Measurements from ENCODE around the gene BEGAIN.

BEGAIN gene, protein sequence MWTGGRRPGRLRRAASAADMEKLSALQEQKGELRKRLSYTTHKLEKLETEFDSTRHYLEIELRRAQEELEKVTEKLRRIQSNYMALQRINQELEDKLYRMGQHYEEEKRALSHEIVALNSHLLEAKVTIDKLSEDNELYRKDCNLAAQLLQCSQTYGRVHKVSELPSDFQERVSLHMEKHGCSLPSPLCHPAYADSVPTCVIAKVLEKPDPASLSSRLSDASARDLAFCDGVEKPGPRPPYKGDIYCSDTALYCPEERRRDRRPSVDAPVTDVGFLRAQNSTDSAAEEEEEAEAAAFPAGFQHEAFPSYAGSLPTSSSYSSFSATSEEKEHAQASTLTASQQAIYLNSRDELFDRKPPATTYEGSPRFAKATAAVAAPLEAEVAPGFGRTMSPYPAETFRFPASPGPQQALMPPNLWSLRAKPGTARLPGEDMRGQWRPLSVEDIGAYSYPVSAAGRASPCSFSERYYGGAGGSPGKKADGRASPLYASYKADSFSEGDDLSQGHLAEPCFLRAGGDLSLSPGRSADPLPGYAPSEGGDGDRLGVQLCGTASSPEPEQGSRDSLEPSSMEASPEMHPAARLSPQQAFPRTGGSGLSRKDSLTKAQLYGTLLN

GRCh38 chr14:100587086-100587762, at the start of gene BEGAIN:
Gene BEGAIN, minus strand, starts transcription at chr14:100587417. Its CDS starts 127 bp downstream, at chr14:100587290.
- DNase-seq (ENCODE audit: low read depth): no peak

GRCh38 chr14:100636559-100636958, 49.3 kb upstream of the BEGAIN start:
- no peak for DNase-seq (ENCODE audit: low read depth)

- no peak for DNase-seq (ENCODE audit: low read depth)
Observed at GRCh38 chr14:100634026-100634425, 46.8 kb upstream of the BEGAIN start.

- no peak for DNase-seq (ENCODE audit: low read depth)
Observed at GRCh38 chr14:100633406-100633805, 46.2 kb upstream of the BEGAIN start.

DNA sequence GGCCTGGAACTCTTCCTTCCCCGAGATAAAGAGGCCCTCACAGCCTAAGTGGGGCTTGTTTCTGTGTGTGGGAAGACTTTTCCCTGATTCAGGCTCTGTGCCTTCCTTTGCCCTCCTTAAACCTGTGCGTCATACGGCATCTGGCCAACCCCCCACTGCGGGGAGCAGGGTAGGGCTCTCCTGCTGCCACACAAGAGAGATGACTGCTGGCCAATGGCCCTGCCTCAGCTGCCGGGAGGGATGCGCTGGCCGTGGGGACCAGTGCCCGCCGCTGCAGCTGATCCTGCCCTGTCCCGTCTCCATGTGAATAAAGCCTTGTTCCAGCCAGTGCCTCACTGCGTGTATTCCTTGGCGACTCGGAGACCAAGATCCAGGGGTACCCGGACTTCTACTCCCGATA, 42.5 kb upstream of the BEGAIN start:
- DNase-seq (ENCODE audit: low read depth): no peak

DNA sequence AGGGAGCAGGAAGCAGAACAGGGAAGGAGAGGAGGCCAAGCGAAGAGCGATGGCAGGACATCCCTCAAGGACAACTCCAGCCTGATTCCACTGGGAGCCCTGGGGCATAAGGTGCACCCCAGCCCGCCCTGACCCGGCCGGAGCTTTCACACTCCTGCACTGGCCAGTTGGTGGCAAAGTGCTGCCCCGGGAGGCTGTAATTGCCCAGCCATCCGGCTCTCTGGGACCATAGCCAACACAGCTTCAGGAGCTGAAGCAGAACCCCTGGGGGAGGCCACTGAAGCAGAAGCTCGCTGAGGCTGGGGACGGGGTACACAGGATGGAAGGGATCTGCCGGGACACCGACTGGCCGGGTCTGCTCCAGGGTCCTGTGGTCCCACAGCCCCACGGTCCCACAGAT, 41.9 kb upstream of the BEGAIN start:
- DNase-seq (ENCODE audit: low read depth): no peak

- DNase-seq (ENCODE audit: low read depth): no peak
Observed at GRCh38 chr14:100628225-100628624, 41.0 kb upstream of the BEGAIN start.

- DNase-seq (ENCODE audit: low read depth): no peak
Observed at GRCh38 chr14:100626614-100627013, 39.4 kb upstream of the BEGAIN start.

DNA sequence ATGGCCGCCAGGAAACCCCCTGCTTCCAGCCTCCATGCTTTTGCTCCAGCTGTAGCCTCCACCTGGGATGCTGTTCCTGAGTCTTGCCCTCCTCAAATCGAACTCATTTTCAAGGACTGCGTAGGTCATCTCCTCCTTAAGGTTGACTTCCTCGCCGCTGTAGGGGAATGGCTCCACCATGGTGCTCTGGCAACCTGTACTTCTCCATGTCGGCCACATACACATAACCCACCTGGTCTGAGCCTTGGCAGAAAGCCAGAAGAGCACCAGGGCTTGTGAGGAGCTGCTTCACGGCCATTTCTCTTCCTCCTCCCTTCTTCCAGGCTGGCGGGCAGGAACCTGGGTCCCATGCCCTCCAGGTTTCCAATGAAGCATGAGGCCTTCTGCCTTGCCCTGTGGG, 36.7 kb upstream of the BEGAIN start:
- no peak for DNase-seq (ENCODE audit: low read depth)

DNA sequence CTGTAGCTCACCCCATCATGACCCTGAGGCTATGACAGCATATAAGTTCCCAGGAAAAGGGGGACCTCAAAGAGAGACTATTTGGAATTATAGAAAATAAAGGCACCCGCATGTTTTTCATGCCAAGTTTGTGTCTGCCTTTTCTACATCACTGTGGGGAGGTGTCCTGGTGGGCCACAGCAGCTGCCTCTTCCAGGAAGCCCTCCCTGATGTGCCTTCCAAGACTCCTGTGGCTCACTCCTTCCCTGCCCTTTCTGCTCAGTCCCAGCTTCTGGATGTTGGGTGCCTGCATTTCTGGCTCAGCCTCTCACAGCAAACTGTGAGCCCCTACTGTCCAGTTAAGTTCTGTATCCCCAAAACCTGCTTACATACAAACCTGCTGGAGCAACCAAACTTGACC, 36.3 kb upstream of the BEGAIN start:
- no peak for DNase-seq (ENCODE audit: low read depth)

GRCh38 chr14:100622708-100623485, 35.7 kb upstream of the BEGAIN start:
- DNase-seq (ENCODE audit: low read depth): no peak

DNA sequence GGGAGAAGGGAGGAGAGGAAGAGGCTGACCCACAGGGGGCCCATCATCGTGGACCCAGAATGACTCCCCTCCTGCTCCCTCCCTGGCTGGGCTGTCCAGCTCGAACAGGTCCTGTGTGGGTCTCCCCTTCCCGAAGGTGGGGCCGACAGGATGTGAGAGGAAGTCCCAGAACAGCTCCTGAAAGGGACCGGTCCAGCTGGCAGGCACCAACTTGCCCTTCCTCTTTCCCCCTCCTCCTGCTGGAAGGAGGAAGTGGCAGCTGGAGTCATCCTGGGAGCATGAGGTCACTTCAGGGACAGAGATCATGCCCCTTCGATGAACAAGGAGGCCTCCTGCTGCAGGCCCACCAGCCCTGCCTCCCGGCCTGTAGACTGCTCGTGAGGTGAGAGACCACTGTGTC, 35.0 kb upstream of the BEGAIN start:
- no peak for DNase-seq (ENCODE audit: low read depth)

GRCh38 chr14:100621806-100622205, 34.6 kb upstream of the BEGAIN start:
- no peak for DNase-seq (ENCODE audit: low read depth)

DNA sequence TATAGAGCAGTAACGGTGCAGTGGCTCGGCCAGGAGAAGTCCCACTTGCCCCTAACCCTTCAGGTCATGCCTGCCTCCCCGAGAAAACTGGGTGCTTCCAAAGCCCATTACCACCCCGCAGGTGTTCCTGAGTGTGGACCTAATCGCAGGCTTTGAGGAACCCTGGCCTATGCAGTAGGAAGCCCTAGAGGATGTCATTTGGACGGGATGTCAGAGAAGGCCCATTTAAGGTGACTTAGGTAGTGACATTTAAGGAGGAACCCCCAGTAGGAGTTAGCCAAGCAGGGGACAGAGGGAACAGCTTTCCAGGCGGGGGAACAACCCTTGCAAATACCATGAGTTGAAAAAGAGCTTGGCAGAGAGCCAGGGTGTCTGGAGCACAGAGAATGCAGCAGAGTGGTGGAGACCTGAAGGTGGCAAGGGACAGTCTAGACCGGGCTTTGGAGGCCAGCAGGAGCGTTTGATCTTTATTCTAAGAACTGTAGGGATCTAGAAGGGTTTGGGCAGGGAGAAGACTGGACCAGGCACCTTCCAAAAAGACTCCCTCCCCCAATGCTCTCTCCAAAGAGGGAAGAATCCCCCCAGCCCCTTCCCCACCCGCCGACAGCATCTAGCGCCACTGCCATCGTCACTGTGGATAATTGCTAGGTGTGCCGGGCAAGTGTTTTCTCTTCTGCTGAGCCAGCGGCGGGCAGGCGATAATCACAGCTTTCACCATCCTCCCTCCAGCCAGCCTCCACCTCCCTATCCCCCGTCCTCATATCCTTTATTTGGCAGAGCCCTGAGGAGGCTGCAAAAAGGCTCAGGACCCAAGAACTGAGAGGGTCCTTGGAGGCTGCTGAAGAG, 33.3 kb upstream of the BEGAIN start:
- no peak for DNase-seq (ENCODE audit: low read depth)

DNA sequence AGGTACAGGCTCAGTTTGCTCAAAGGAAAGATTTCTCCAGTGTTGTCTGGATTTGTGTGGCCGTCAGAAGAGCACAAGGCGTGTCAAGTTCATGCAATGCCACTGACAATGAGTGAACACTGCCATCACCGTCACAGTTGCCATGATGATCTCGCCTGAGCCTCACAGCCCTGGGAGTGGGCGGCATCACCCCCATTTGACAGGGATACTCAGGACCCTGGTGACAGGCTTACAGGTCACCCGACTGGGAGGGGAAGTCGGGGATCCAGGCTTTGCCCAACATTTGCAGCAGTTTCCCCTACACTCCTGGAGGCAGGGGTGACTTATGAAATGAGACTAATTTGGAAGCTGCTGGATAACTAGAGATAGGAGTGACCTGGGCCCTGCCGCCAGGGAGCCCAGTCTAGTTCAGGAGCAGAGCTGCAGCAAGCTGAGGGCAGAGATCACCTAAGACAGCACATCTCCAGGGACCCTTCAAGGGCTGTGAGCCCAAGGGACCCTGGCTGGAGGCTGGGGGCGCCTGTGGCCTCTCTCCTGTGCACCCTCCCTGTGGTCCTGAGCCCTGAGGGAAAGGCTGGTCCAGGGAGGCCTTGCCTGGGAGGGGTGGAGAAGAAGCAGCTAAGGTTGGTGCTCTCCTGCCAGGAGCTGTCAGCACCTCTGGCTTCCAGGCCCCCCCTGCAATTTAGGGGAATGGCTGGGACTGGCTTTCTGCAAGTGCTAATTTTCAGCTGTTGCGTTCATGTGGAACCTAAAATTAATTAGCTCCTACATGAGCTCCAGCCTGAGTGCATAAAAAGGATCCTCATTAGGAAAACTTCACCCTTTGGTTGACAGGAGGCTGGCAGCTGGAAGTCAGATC, 32.4 kb upstream of the BEGAIN start:
- DNase-seq (ENCODE audit: low read depth): no peak

- DNase-seq (ENCODE audit: low read depth): no peak
Observed at GRCh38 chr14:100618763-100619320, 31.6 kb upstream of the BEGAIN start.

GRCh38 chr14:100618318-100618693, 31.1 kb upstream of the BEGAIN start:
- no peak for DNase-seq (ENCODE audit: low read depth)

DNA sequence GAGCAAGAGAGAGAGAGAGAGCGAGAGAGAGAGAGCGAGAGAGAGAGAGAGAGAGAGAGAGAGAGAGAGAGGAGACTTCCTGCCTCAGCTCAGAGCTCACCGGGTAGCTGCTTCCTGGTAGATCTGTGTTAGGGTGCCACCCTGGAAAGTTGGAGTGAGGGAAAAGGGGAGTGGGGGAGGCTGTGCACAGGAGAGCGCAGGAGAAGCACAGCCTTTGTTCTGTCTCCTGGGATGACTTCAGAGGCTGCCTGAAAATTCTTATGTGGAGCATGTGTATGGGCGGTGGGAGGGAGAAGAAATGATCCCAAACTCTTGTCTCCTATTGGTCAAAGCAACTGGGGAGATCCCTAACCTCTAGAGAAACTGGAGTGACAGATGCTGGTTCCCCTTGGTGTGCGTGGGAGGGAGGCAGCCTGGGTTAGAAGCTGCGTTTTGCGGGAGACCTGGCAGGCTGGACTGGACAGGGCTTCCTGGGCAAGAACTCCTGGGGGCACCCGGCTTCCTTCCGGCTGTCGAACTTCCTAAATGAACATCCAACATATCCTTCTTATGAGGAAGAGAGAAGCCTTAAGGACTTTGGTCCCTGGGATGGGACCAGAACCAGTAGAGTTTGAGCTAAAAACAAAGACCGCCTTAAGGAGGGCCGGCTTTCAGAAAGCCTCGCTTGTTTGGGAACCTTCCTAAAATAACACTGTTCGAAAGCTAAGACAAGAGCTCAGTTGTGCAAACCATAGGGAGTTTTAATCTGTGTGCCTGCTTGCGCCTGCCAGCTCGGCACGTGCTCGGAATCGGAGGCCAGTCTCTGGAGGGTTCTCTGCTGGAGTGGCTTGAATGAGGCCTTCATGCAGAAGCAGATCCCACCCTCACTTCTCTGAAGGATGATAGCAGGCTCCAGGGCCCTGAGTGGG, 30.4 kb upstream of the BEGAIN start:
- DNase-seq (ENCODE audit: low read depth): no peak

- DNase-seq (ENCODE audit: low read depth): no peak
Observed at GRCh38 chr14:100616854-100617409, 29.7 kb upstream of the BEGAIN start.

Measured in stimulated activated CD8-positive, alpha-beta memory T cell treated with anti-CD3 and anti-CD28 coated beads, Interleukin-12 subunit alpha, Interleukin-12 subunit beta, amount 100 ng/mL, for 1 hour (primary cell).